HL-60 (cell line): ENCODE data around the gene HLX.

ENCODE experiments used
- DNase-seq, 2 experiments: peaks; one replicate each; pipeline ENCODE4 v3.0.0-alpha.2; 2010 to 2020; ENCODE audit warnings: low read depth in 1 of 2, low spot score in 1 of 2
- H3K27ac ChIP-seq: fragments of 250-450 bp; sonication (Bioruptor Pico); replicated peaks from 2 replicates; pipeline ENCODE4 v1.5.1; 2020; ENCODE audit warnings: mild to moderate bottlenecking, moderate library complexity
- H3K27me3 ChIP-seq: fragments of 250-450 bp; sonication (Bioruptor Pico); 2 replicates; pipeline ENCODE4 v1.5.1; 2021; ENCODE audit warnings: mild to moderate bottlenecking, moderate library complexity; ENCODE audit not compliant: insufficient read depth, poor library complexity, severe bottlenecking
- H3K4me3 ChIP-seq: replicated peaks from 2 replicates; pipeline ENCODE4 v1.5.1; 2011; ENCODE audit warnings: mild to moderate bottlenecking, control low read depth, low read length; ENCODE audit not compliant: insufficient read depth
- CTCF ChIP-seq: IDR thresholded peaks from one replicate; pipeline ENCODE4 v1.5.1; 2011; ENCODE audit warnings: low read length, control low read depth, inconsistent platforms; ENCODE audit not compliant: insufficient read depth
- GABPA ChIP-seq: IDR thresholded peaks from 2 replicates; pipeline ENCODE4 v1.6.1; 2012; ENCODE audit warnings: low read depth
- POLR2AphosphoS5 ChIP-seq: IDR thresholded peaks from 2 replicates; pipeline ENCODE4 v1.6.1; 2012; ENCODE audit warnings: low read depth
- REST ChIP-seq: IDR thresholded peaks from 2 replicates; pipeline ENCODE4 v1.6.1; 2012; ENCODE audit warnings: low read depth; ENCODE audit not compliant: insufficient replicate concordance
- SPI1 ChIP-seq: IDR thresholded peaks from 2 replicates; pipeline ENCODE4 v1.6.1; 2012; ENCODE audit warnings: low read depth, mild to moderate bottlenecking, borderline replicate concordance

HLX gene

GRCh38 chr1:220917101-220917500 lies 37.9 kb downstream of the HLX start:
- Histone ChIP-seq H3K27me3 (no peaks in the 10 kb centered on the region), H3K27ac (no peak overlapping the region), H3K4me3 (no peak overlapping the region)
- TF ChIP-seq GABPA (no peak), REST (no peak), SPI1 (no peak), CTCF (no peak), POLR2AphosphoS5 (no peak)
- DNase-seq = no peak

GRCh38 chr1:220917535-220918209 lies 38.4 kb downstream of the HLX start:
- Histone ChIP-seq H3K4me3 (no peak overlapping the region), H3K27ac (no peak overlapping the region), H3K27me3 (no peaks in the 10 kb centered on the region)
- TF ChIP-seq CTCF (no peak), GABPA (no peak), SPI1 (no peak), REST (no peak), POLR2AphosphoS5 (no peak)
- no peak for DNase-seq

GRCh38 chr1:220918285-220918951 lies 39.2 kb downstream of the HLX start:
- no peak for DNase-seq
- Histone ChIP-seq H3K27me3 (no peaks in the 10 kb centered on the region), H3K27ac (no peak overlapping the region), H3K4me3 (no peak overlapping the region)
- TF ChIP-seq POLR2AphosphoS5 (no peak), SPI1 (no peak), CTCF (no peak), GABPA (no peak), REST (no peak)
